A549 (cell line): Measurements from ENCODE around the gene HNRNPA0. TPM values are rescaled to one million over a fixed set of nuclear protein-coding genes. Genes with fewer than 3 reads are reported as not detected.

Experiments
- ATAC-seq, 2 experiments: fragments of 200-7000 bp in 1 of 2; fragments of >200 bp in 1 of 2; cut with Nextera tagmentation in 1 of 2; cut with Tn5 transposase in 1 of 2; 3 replicates each; pipeline versions ENCODE4 v1.8.0 to v1.9.1; 2018 to 2020; ENCODE audit warnings: mild to moderate bottlenecking in 1 of 2, moderate library complexity in 1 of 2
- CTCF ChIA-PET: fragments of 300-600 bp; sonication (Branson Sonifier 250); formaldehyde crosslinking; extraction: SDS; loops from one replicate; lab custom pipeline; 2021; ENCODE audit warnings: antibody characterized with exemption, inconsistent platforms; lab: Yijun Ruan, JAX
- POLR2A ChIA-PET: fragments of 350-600 bp; formaldehyde crosslinking; extraction: SDS; loops from one replicate; lab custom pipeline; 2021; ENCODE audit warnings: antibody characterized with exemption, inconsistent platforms; lab: Yijun Ruan, JAX
- DNase-seq, 2 experiments: peaks; one replicate each; pipeline versions ENCODE4 v3.0.0 to v3.0.0-alpha.2; 2011 to 2016; ENCODE audit warnings: low read depth in 1 of 2, low spot score in 1 of 2
- FAIRE-seq: peaks from 2 replicates; lab custom pipeline; 2011; peaks lifted over from hg19 to GRCh38; lab: Jason Lieb, UNC
- H3K27ac ChIP-seq, 2 experiments: fragments of >200 bp; sonication (Bioruptor Twin); formaldehyde crosslinking; 3 replicates each; pipeline ENCODE4 v1.5.1; 2016 to 2017
- H3K4me1 ChIP-seq: fragments of >200 bp; sonication (Bioruptor Twin); formaldehyde crosslinking; 3 replicates; pipeline ENCODE4 v1.6.1; 2016
- H3K4me2 ChIP-seq: fragments of >200 bp; sonication (Bioruptor Twin); formaldehyde crosslinking; 3 replicates; pipeline ENCODE4 v1.6.1; 2016
- H3K4me3 ChIP-seq: fragments of >200 bp; sonication (Bioruptor Twin); formaldehyde crosslinking; 3 replicates; pipeline ENCODE4 v1.5.1; 2016
- H3K9me3 ChIP-seq: fragments of >200 bp; sonication (Bioruptor Twin); formaldehyde crosslinking; 3 replicates; pipeline ENCODE4 v1.6.1; 2016
- BCL3 ChIP-seq: fragments of >200 bp; sonication (Bioruptor Twin); formaldehyde crosslinking; IDR thresholded peaks from 3 replicates; pipeline ENCODE4 v1.6.1; 2016
- BHLHE40 ChIP-seq: IDR thresholded peaks from 2 replicates; pipeline ENCODE4 v1.6.1; 2012; ENCODE audit warnings: low read depth, low read length, inconsistent platforms
- CBX2 ChIP-seq: fragments of 200-600 bp; sonication (generic); IDR thresholded peaks from 2 replicates; pipeline ENCODE4 v1.6.1; 2016; ENCODE audit warnings: low read depth, mild to moderate bottlenecking, borderline replicate concordance
- CBX8 ChIP-seq: fragments of 200-600 bp; sonication (generic); IDR thresholded peaks from 2 replicates; pipeline ENCODE4 v1.6.1; 2016
- CHD4 ChIP-seq: fragments of 200-600 bp; sonication (generic); IDR thresholded peaks from 2 replicates; pipeline ENCODE4 v1.6.1; 2016; ENCODE audit warnings: antibody characterized with exemption, mild to moderate bottlenecking, borderline replicate concordance
- FOSB ChIP-seq: fragments of 250-450 bp; sonication (Bioruptor Pico); IDR thresholded peaks from 2 replicates; pipeline ENCODE4 v1.5.0; 2020; ENCODE audit warnings: mild to moderate bottlenecking, moderate library complexity
- HDAC2 ChIP-seq: fragments of 200-600 bp; sonication (generic); IDR thresholded peaks from 2 replicates; pipeline ENCODE4 v1.6.1; 2016
- HEYL ChIP-seq: fragments of 250-450 bp; sonication (Bioruptor Pico); IDR thresholded peaks from 2 replicates; pipeline ENCODE4 v1.8.0; 2021; ENCODE audit warnings: mild to moderate bottlenecking, moderate library complexity
- HMGXB4 ChIP-seq: fragments of 250-450 bp; sonication (Bioruptor Pico); IDR thresholded peaks from 2 replicates; pipeline ENCODE4 v1.5.0; 2021; ENCODE audit warnings: mild to moderate bottlenecking, moderate library complexity, borderline replicate concordance
- HOXB13 ChIP-seq: fragments of 250-450 bp; sonication (Bioruptor Pico); IDR thresholded peaks from 2 replicates; pipeline ENCODE4 v1.5.0; 2020; ENCODE audit warnings: low read depth, mild to moderate bottlenecking, moderate library complexity
- HOXB5 ChIP-seq: fragments of 250-450 bp; sonication (Bioruptor Pico); IDR thresholded peaks from 2 replicates; pipeline ENCODE4 v1.5.0; 2020; ENCODE audit warnings: mild to moderate bottlenecking, moderate library complexity
- JUNB ChIP-seq: fragments of >200 bp; sonication (Bioruptor Twin); formaldehyde crosslinking; IDR thresholded peaks from 2 replicates; pipeline ENCODE4 v1.6.1; 2016
- KDM1A ChIP-seq: fragments of 200-600 bp; sonication (generic); IDR thresholded peaks from 2 replicates; pipeline ENCODE4 v1.6.1; 2016; ENCODE audit warnings: low read depth, mild to moderate bottlenecking
- MAX ChIP-seq: IDR thresholded peaks from 2 replicates; pipeline ENCODE4 v1.6.1; 2012
- MAZ ChIP-seq: fragments of 150-350 bp; IDR thresholded peaks from 2 replicates; pipeline ENCODE4 v1.6.1; 2014; ENCODE audit warnings: antibody characterized with exemption, low read depth, low read length, borderline replicate concordance
- NPAS2 ChIP-seq: fragments of 250-450 bp; sonication (Bioruptor Pico); IDR thresholded peaks from 2 replicates; pipeline ENCODE4 v1.8.0; 2022; ENCODE audit warnings: mild to moderate bottlenecking, moderate library complexity, borderline replicate concordance
- NR3C1 ChIP-seq: fragments of >200 bp; sonication (Bioruptor Twin); formaldehyde crosslinking; IDR thresholded peaks from 3 replicates; pipeline ENCODE4 v1.6.1; 2017
- POLR2AphosphoS2 ChIP-seq: conservative IDR thresholded peaks from 2 replicates; pipeline ENCODE4 v1.6.1; 2012; ENCODE audit warnings: low read length, improper control_type of control experiment, inconsistent platforms
- RCOR1 ChIP-seq: fragments of 150-350 bp; IDR thresholded peaks from 2 replicates; pipeline ENCODE4 v1.6.1; 2014; ENCODE audit warnings: antibody characterized with exemption, low read length, low read depth
- RFX5 ChIP-seq: fragments of 450-650 bp; IDR thresholded peaks from 2 replicates; pipeline ENCODE4 v1.7.1; 2014; ENCODE audit warnings: antibody characterized with exemption, mild to moderate bottlenecking, moderate library complexity
- RNF2 ChIP-seq: fragments of 200-600 bp; sonication (generic); IDR thresholded peaks from 2 replicates; pipeline ENCODE4 v1.6.1; 2016; ENCODE audit warnings: low read depth, mild to moderate bottlenecking, antibody characterized with exemption, moderate library complexity, borderline replicate concordance
- SMC3 ChIP-seq: fragments of >200 bp; sonication (Bioruptor Twin); formaldehyde crosslinking; IDR thresholded peaks from 3 replicates; pipeline ENCODE4 v1.6.1; 2018; ENCODE audit warnings: inconsistent platforms
- TFCP2L1 ChIP-seq: fragments of 250-450 bp; sonication (Bioruptor Pico); IDR thresholded peaks from 2 replicates; pipeline ENCODE4 v1.5.0; 2021; ENCODE audit warnings: mild to moderate bottlenecking
- TP53 ChIP-seq: fragments of 250-450 bp; sonication (Bioruptor Pico); IDR thresholded peaks from 2 replicates; pipeline ENCODE4 v1.5.0; 2021; ENCODE audit warnings: mild to moderate bottlenecking, moderate library complexity
- USF2 ChIP-seq: fragments of 450-650 bp; IDR thresholded peaks from 2 replicates; pipeline ENCODE4 v1.6.1; 2014; ENCODE audit warnings: antibody characterized with exemption
- ZC3H11A ChIP-seq: fragments of 450-650 bp; IDR thresholded peaks from 2 replicates; pipeline ENCODE4 v1.6.1; 2014; ENCODE audit warnings: antibody characterized with exemption, mild to moderate bottlenecking
- ZSCAN20 ChIP-seq: fragments of 250-450 bp; sonication (Bioruptor Pico); IDR thresholded peaks from 2 replicates; pipeline ENCODE4 v1.8.0; 2022; ENCODE audit warnings: mild to moderate bottlenecking, moderate library complexity
- WGBS: methylation state at CpG from one replicate; pipeline ENCODE4 v1.1.6; 2017; ENCODE audit errors: missing lambda C conversion rate; 5-methylcytosine and 5-hydroxymethylcytosine counted together
- polyA plus RNA-seq, 4 experiments: library from polyadenylated mRNA; depleted of rRNA in 3 of 4; stranded (reverse); fragments of >200 nt; fragmentation: RNase III in 1 of 4; extraction: RNeasy Plus Mini Kit Qiagen cat#74134 plus additional on column Dnase treatment in 1 of 4; gene quantifications; 2 replicates in 3 of 4; 3 replicates in 1 of 4; pipeline ENCODE4 v1.2.3, GENCODE V29; 2011 to 2017

The HNRNPA0 gene
- polyA plus RNA-seq, 2 of the 4 experiments (the other 2 are of a cell fraction), result 17.0 to 49.4 TPM

- no peak for TF ChIP-seq TFCP2L1 (CRISPR knock-in tag)
- no peak for TF ChIP-seq ZC3H11A
- no peak for TF ChIP-seq RFX5
- TF ChIP-seq CHD4, result no peak
- no peak for TF ChIP-seq BCL3
- no peak for TF ChIP-seq MAZ
- no peak for TF ChIP-seq HOXB13 (CRISPR knock-in tag)
- TF ChIP-seq HMGXB4 (CRISPR knock-in tag), result no peak
Observed at GRCh38 chr5:137724251-137724650, 29.9 kb downstream of the HNRNPA0 start (continued).

- CTCF ChIA-PET, result interaction anchor here (0.7 to 1.6 kb wide), 4 partner anchors 12 to 58 kb away, joined by 3 read pairs; no protein-coding TSS in a partner anchor
- FAIRE-seq, result no peak
Observed at GRCh38 chr5:137718611-137719010, 35.6 kb downstream of the HNRNPA0 start.

GRCh38 chr5:137716337-137716736 is 37.8 kb downstream of the HNRNPA0 start:
- Histone ChIP-seq H3K4me2 (no peak overlapping the region), H3K4me1 (no peaks in the 10 kb centered on the region), H3K27ac (no peak overlapping the region), H3K9me3 (peaks cover 5% of the 10 kb centered on the region; the same call in 1 of the 3 replicates), H3K4me3 (no peak overlapping the region)
- CTCF ChIA-PET, result no interaction called here
- DNase-seq (no peak), FAIRE-seq (no peak), ATAC-seq (no peak)
- POLR2A ChIA-PET, result no interaction called here
- whole genome bisulfite sequencing, result 60% methylated on average over 3 of the region's 3 CpGs
- TF ChIP-seq ZSCAN20 (CRISPR knock-in tag), result no peak
- TF ChIP-seq CBX2, result no peak
- TF ChIP-seq FOSB, result no peak
- TF ChIP-seq SMC3, result no peak
- no peak for TF ChIP-seq CBX8
- no peak for TF ChIP-seq POLR2AphosphoS2
- TF ChIP-seq TP53, result no peak
- no peak for TF ChIP-seq KDM1A
- TF ChIP-seq NR3C1, result no peak

More at GRCh38 chr5:137718611-137719010, 35.6 kb downstream of the HNRNPA0 start:
- peaks cover 7% of the 10 kb centered on the region; the same call in 1 of the 3 replicates for H3K9me3 ChIP-seq
- TF ChIP-seq NPAS2 (CRISPR knock-in tag), result no peak
- TF ChIP-seq RCOR1, result no peak
- TF ChIP-seq HEYL (CRISPR knock-in tag), result no peak
- POLR2A ChIA-PET, result no interaction called here
- H3K27ac ChIP-seq, result no peak overlapping the region
- no peak for DNase-seq
- H3K4me1 ChIP-seq, result no peaks in the 10 kb centered on the region
- no peak overlapping the region for H3K4me3 ChIP-seq
- no peak for ATAC-seq
- H3K4me2 ChIP-seq, result no peak overlapping the region

- no peak overlapping the region for H3K27ac ChIP-seq
- H3K9me3 ChIP-seq, result peaks cover 5% of the 10 kb centered on the region; the same call in 1 of the 3 replicates
- WGBS, result 20% methylated on average over 1 of the region's 1 CpG
- FAIRE-seq (no peak), ATAC-seq (no peak), DNase-seq (no peak)
- no peaks in the 10 kb centered on the region for H3K4me1 ChIP-seq
- no peak overlapping the region for H3K4me2 ChIP-seq
- CTCF ChIA-PET, result interaction anchor here (0.8 to 1.3 kb wide), 3 partner anchors 11 to 56 kb away, joined by 3 to 6 read pairs (median 3); no protein-coding TSS in a partner anchor
- POLR2A ChIA-PET, result no interaction called here
- H3K4me3 ChIP-seq, result no peak overlapping the region
- TF ChIP-seq USF2 (no peak), HDAC2 (no peak), MAZ (no peak), HMGXB4 (CRISPR knock-in tag) (no peak), HOXB5 (no peak), POLR2AphosphoS2 (no peak), BHLHE40 (no peak), RFX5 (no peak), JUNB (no peak), TFCP2L1 (CRISPR knock-in tag) (no peak), KDM1A (no peak), MAX (no peak), NPAS2 (CRISPR knock-in tag) (no peak), RNF2 (no peak)
Observed at GRCh38 chr5:137715456-137715855, 38.7 kb downstream of the HNRNPA0 start.
